Activated CD4-positive, alpha-beta T cell treated with anti-CD3 and anti-CD28 coated beads, Interleukin-2, amount 50 U/mL, for 4 hours (primary cell): ENCODE measurements around the gene SGO2.
"Not testable (repeated sequence)": the region's sequence is repeated elsewhere in the genome, so short reads cannot be mapped to it uniquely, and the experiment has no call there.

Source experiments
- DNase-seq, 2 experiments: peaks; one replicate each; pipeline ENCODE4 v3.0.0-alpha.2; 2020

Gene SGO2

DNA sequence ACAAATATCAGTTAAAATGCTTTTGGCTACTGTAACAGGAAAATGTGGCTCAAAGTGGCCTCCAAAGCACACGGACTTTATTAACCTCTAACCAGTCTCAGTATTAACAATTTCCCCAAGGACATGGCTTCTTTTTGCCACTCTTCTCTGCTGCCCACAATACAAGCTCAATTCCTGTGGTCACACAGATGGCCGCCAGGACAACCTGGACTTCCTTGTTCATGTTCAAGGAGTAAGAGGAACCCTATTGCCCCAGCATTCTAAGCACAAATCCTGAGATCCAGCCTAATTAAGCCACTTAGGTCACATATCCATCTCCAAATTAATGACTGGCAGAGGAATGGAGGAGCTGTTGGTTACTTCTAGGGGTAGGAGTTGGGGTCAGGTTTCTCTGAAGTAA is 98.0 kb downstream of the SGO2 start:
- DNase-seq = no peak

DNA sequence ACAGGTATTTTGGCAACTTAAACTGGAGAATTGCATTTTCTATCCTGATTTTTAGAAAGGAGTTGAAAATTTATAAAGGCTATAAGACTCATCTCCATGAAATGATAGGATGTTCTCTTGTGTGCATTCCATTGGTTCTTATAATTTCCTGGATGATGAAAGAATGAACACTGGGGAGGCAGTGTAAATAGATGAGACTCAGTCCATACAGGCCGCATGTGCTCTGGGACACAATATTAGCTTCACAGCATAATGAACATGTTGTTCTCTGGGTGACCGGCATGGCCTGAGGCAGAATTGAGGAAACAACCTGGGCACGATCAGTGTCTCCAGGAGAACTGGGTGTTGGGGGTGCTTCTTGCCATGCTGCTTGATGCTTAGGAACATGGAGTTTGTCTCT is 98.7 kb downstream of the SGO2 start:
- DNase-seq = no peak

DNA sequence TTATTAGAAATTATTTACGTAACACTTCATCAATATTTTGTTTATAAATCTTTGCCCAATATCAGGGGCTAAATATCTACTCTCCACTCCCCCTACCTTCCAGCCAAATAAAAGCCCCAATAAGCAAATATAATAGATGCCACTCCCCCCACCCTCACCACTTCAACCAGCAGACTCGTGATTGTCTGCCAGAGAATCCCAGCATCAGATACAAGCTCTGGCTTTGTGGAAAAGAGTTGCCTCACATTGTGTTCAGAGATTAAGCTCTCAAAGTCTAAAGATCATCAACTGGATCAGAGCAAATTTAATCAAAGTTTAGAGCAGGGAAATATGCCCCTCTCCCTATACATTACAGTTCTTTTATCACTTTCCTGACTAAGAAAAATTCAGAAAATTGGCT is 99.3 kb downstream of the SGO2 start:
- no peak for DNase-seq

DNA sequence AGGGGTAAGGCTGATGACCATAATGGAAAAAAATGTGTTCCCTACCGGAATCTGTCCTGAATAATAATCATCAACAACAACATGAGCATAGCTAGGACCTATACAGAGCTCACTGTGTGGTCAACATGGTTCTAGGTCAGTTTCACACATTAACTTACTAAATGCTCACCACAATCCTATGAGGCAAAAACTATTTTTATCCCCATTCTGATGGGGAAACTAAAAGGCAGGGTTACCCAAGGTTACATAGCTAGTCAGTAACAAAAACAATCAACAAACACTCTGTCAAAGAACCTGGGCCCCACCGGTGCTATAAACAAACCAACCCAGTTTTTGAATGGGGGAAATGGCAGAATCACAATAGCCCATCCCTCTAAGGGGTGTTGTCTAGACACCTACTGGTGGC is 100.0 kb downstream of the SGO2 start:
- DNase-seq = no peak

DNA sequence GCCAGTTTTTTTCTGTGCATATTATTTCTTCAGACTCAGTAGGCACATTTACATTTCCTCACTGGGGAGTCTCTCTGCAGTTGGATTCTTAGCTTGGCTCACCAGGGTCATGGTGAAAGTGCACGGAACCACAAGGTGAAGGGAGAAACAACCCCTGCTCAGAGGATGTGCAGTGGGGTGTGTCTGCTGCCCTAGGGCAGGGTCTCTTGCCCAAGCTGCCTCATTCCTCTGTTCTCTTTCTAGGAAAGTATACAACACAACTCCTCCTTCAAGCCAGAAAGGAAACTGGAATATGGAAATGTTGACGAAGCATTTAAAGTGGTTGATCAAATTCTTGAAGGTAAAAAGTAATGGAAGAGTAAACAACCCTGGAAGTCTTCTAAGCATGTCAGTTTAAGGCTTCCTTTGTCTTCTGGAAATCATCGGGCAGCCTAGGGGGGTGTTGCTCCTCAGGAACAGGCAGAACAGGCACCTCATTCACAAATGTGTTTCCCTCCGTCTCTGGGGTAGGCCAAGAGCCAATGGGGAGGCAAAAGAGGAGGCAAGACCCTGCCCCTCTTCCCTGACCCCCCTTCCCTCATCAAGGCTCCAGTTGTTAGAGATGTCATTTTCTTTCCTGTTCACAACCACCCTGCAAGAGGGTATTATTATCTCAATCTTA is 101.2 kb downstream of the SGO2 start:
- no peak for DNase-seq

DNA sequence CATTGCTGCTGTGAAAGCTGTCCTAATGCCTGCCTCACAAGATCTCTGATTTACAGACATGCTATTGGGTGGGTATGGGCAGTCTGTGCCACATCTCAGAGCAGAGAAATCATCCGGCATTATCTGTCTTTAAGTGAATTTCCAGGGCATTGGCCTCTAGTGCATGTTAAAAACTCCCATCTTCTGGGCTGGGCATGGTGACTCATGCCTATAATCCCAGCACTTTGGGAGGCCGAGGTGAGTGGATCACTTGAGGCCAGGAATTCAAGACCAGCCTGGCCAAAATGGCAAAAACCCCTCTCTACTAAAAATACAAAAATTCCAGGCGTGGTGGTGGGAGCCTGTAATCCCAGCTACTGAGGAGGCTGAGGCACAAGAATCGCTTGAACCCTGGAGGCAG is 102.5 kb downstream of the SGO2 start:
- not testable (repeated sequence) for DNase-seq

DNA sequence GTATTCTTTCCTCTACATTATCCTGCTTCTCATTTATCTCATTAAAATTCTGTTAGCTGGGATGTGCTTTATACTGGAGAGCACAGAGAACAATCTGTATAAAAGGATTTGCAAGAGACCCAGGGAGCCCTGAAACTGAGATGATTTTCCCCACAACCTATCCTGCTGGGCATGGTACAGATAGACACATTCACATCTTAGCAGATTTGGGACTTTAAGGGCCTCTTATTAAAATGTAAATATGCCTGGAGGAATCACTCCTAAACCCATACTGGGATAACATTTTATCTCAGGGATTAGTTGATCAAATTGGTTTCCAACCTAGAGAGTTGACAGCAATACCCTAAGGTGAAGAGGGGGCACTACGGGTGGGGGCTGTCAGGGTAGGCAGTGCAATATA is 105.3 kb downstream of the SGO2 start:
- DNase-seq = no peak
